ENCODE results near the gene HDAC4. TPM values are rescaled to one million over a fixed set of nuclear protein-coding genes. Genes with fewer than 3 reads are reported as not detected.

Gene HDAC4
- total RNA-seq, 1 experiment from 2014 or later, result 32.0 TPM

DNA sequence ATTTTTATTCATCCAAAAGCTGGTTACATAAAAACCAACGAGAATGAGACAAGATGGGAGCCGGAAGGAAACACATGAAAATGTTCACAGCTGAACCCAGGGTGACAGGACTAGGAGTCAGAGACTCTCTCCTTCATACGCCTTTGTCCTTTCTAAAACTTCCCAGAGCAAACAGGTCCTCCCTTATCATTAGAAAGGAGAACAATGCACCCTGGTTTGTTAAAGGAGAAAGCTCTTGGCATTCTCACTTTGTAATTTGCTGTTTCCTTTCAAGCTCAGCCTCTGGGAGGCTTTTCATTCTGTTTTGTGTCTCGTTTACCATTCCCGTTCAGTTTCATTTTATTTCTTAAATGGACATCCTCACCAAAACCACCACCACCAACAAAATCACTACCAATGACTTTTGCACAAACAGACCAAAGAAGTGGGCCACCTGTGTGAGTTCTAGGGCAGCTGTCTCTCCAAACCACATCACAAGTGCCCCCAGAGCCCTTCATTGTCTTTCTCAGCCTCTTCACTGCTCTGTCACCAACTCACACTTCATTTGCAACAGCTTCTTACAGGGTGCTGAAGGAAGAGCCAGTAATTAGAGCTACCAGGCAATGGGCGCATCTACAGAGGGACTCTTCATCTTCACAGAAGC lies 105.3 kb downstream of the HDAC4 start:
- Histone ChIP-seq H3K9me3 (ENCODE audit: control insufficient read depth, low read depth, low read length) (no peaks in the 10 kb centered on the region), H3K4me1 (ENCODE audit: insufficient read depth, low read length) (peaks cover 17% of the 10 kb centered on the region; the same call in 1 of the 2 replicates), H2BK120ac (ENCODE audit: low read depth, low read length, poor library complexity, severe bottlenecking) (no peak overlapping the region), H2AFZ (ENCODE audit: low read length) (no peak overlapping the region), H3K27me3 (ENCODE audit: insufficient read depth, low read length) (no peaks in the 10 kb centered on the region), H3T11ph (ENCODE audit: low read length) (no peak overlapping the region), H3K23me2 (ENCODE audit: insufficient read length, low read depth, low read length, poor library complexity, severe bottlenecking) (no peaks in the 10 kb centered on the region), H3K18ac (ENCODE audit: insufficient read length, low read depth, low read length) (no peak overlapping the region), H2BK5ac (ENCODE audit: insufficient read length, low read length) (no peak overlapping the region), H3K27ac (ENCODE audit: insufficient read length, low read depth, low read length) (no peak overlapping the region), H3K79me1 (ENCODE audit: insufficient read depth, low read depth, low read length, poor library complexity, severe bottlenecking) (no peaks in the 10 kb centered on the region), H3K56ac (ENCODE audit: insufficient read length, low read depth, low read length) (no peak overlapping the region), H3K4me2 (ENCODE audit: insufficient read depth, insufficient read length, low read length) (no peak overlapping the region), H4K20me1 (ENCODE audit: control insufficient read depth, insufficient read depth, insufficient read length) (peaks cover under 1% of the 10 kb centered on the region), H4K5ac (ENCODE audit: insufficient read length, low read depth, low read length) (no peak overlapping the region), H3K4ac (ENCODE audit: low read depth, low read length) (no peak overlapping the region), H3K14ac (ENCODE audit: insufficient read depth, low read length) (no peak overlapping the region), H2AK5ac (ENCODE audit: insufficient read length, low read length) (no peak overlapping the region), H2BK15ac (ENCODE audit: low read depth, low read length) (no peak overlapping the region), H4K8ac (replicated peaks; ENCODE audit: insufficient read length, low read depth, low read length) (no peak overlapping the region), H2BK12ac (ENCODE audit: insufficient read length, low read depth, low read length) (no peak overlapping the region), H2BK20ac (ENCODE audit: low read depth, low read length, poor library complexity, severe bottlenecking) (no peak overlapping the region), H3K79me2 (ENCODE audit: insufficient read depth, low read length) (peaks cover 4% of the 10 kb centered on the region; the same call in 1 of the 2 replicates), H4K91ac (ENCODE audit: insufficient read length, low read depth, low read length) (no peak overlapping the region), H3K9ac (ENCODE audit: extremely low read depth, insufficient read length, low read length) (no peak overlapping the region), H3K23ac (ENCODE audit: insufficient read length, low read depth, low read length) (no peak overlapping the region)
- peaks cover 65 to 69% of the 10 kb centered on the region in 2 experiments for H3K4me1 Mint-ChIP-seq
- peak overlapping the region; percentile 12 to 45; a peak in 2 of 5 replicates for H3K4me3 Mint-ChIP-seq
- no peaks in the 10 kb centered on the region for H3K27me3 Mint-ChIP-seq (ENCODE audit: low read depth)
- TF ChIP-seq, protein P1, sequence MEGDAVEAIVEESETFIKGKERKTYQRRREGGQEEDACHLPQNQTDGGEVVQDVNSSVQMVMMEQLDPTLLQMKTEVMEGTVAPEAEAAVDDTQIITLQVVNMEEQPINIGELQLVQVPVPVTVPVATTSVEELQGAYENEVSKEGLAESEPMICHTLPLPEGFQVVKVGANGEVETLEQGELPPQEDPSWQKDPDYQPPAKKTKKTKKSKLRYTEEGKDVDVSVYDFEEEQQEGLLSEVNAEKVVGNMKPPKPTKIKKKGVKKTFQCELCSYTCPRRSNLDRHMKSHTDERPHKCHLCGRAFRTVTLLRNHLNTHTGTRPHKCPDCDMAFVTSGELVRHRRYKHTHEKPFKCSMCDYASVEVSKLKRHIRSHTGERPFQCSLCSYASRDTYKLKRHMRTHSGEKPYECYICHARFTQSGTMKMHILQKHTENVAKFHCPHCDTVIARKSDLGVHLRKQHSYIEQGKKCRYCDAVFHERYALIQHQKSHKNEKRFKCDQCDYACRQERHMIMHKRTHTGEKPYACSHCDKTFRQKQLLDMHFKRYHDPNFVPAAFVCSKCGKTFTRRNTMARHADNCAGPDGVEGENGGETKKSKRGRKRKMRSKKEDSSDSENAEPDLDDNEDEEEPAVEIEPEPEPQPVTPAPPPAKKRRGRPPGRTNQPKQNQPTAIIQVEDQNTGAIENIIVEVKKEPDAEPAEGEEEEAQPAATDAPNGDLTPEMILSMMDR (conservative IDR thresholded peaks at IDR 0.05), result no peak
- peak overlapping the region; percentile 80 to 97 (median 85) for H3K27ac Mint-ChIP-seq
- H3K36me3 Mint-ChIP-seq (ENCODE audit: insufficient read depth in 1 of 3, low read depth in 3 of 3), result 0 out of 7 replicates have a peak, but pooled peaks cover 0 to 2% (median 0%) of the 10 kb centered on the region in 3 experiments
- no CpG with 5 or more reads among the region's 6 CpGs for WGBS (ENCODE audit: extremely low coverage, insufficient read length, low lambda C conversion rate)
- no peaks in the 10 kb centered on the region; a peak in 1 of 5 replicates for H3K9me3 Mint-ChIP-seq
- DNase-seq, result no peak
